Measurements from ENCODE around the gene RANBP3L.

Gene RANBP3L

GRCh38 chr5:36252722-36253365 lies 48.9 kb downstream of the RANBP3L start:
- Histone ChIP-seq H2AFZ (ENCODE audit: low read length) (no peak overlapping the region), H4K20me1 (ENCODE audit: insufficient read depth, low read length) (no peaks in the 10 kb centered on the region), H3K4me1 (ENCODE audit: low read length) (no peaks in the 10 kb centered on the region), H3K4me3 (ENCODE audit: low read length) (no peak overlapping the region), H3K36me3 (replicated peaks; ENCODE audit: insufficient read depth, low read length) (no peaks in the 10 kb centered on the region), H3K9me3 (replicated peaks; ENCODE audit: insufficient read depth, low read length) (no peaks in the 10 kb centered on the region), H3K4me2 (ENCODE audit: low read depth, low read length) (no peak overlapping the region), H3K27ac (ENCODE audit: low read length) (no peak overlapping the region), H3F3A (ENCODE audit: insufficient read depth, low read length) (no peaks in the 10 kb centered on the region), H3K27me3 (replicated peaks; ENCODE audit: insufficient read depth, low read length) (no peaks in the 10 kb centered on the region), H3K9me2 (replicated peaks; ENCODE audit: insufficient read depth, low read length) (no peaks in the 10 kb centered on the region), H3K79me2 (ENCODE audit: low read length) (no peaks in the 10 kb centered on the region), H3K9ac (ENCODE audit: low read length) (no peak overlapping the region)
- TF ChIP-seq EZH2phosphoT487 (IDR thresholded peaks at IDR 0.05; ENCODE audit: low read length) (no peak), CTCF (IDR thresholded peaks at IDR 0.05; ENCODE audit: low read length) (no peak), EZH2 (optimal IDR thresholded peaks at IDR 0.05; ENCODE audit: low read depth, low read length) (no peak)
- DNase-seq = no peak

GRCh38 chr5:36251218-36251617 lies 50.5 kb downstream of the RANBP3L start:
- Histone ChIP-seq H3K9me3 (replicated peaks; ENCODE audit: insufficient read depth, low read length) (no peaks in the 10 kb centered on the region), H3K4me2 (ENCODE audit: low read depth, low read length) (no peak overlapping the region), H3K27ac (ENCODE audit: low read length) (no peak overlapping the region), H3K4me1 (ENCODE audit: low read length) (no peaks in the 10 kb centered on the region), H3K9me2 (replicated peaks; ENCODE audit: insufficient read depth, low read length) (no peaks in the 10 kb centered on the region), H3K79me2 (ENCODE audit: low read length) (no peaks in the 10 kb centered on the region), H4K20me1 (ENCODE audit: insufficient read depth, low read length) (no peaks in the 10 kb centered on the region), H3K4me3 (ENCODE audit: low read length) (no peak overlapping the region), H3K36me3 (replicated peaks; ENCODE audit: insufficient read depth, low read length) (no peaks in the 10 kb centered on the region), H3K27me3 (replicated peaks; ENCODE audit: insufficient read depth, low read length) (no peaks in the 10 kb centered on the region), H3F3A (ENCODE audit: insufficient read depth, low read length) (no peaks in the 10 kb centered on the region), H3K9ac (ENCODE audit: low read length) (no peak overlapping the region), H2AFZ (ENCODE audit: low read length) (no peak overlapping the region)
- no peak for DNase-seq
- TF ChIP-seq EZH2phosphoT487 (IDR thresholded peaks at IDR 0.05; ENCODE audit: low read length) = no peak
- no peak for TF ChIP-seq CTCF (IDR thresholded peaks at IDR 0.05; ENCODE audit: low read length)
- TF ChIP-seq EZH2 (optimal IDR thresholded peaks at IDR 0.05; ENCODE audit: low read depth, low read length) = no peak

GRCh38 chr5:36250427-36250826 lies 51.3 kb downstream of the RANBP3L start:
- Histone ChIP-seq H3K27me3 (replicated peaks; ENCODE audit: insufficient read depth, low read length) (no peaks in the 10 kb centered on the region), H3F3A (ENCODE audit: insufficient read depth, low read length) (no peaks in the 10 kb centered on the region), H3K36me3 (replicated peaks; ENCODE audit: insufficient read depth, low read length) (no peaks in the 10 kb centered on the region), H3K79me2 (ENCODE audit: low read length) (no peaks in the 10 kb centered on the region), H3K4me2 (ENCODE audit: low read depth, low read length) (no peak overlapping the region), H3K4me1 (ENCODE audit: low read length) (no peaks in the 10 kb centered on the region), H3K9me2 (replicated peaks; ENCODE audit: insufficient read depth, low read length) (no peaks in the 10 kb centered on the region), H3K4me3 (ENCODE audit: low read length) (no peak overlapping the region), H4K20me1 (ENCODE audit: insufficient read depth, low read length) (no peaks in the 10 kb centered on the region), H3K9ac (ENCODE audit: low read length) (no peak overlapping the region), H3K9me3 (replicated peaks; ENCODE audit: insufficient read depth, low read length) (no peaks in the 10 kb centered on the region), H2AFZ (ENCODE audit: low read length) (no peak overlapping the region), H3K27ac (ENCODE audit: low read length) (no peak overlapping the region)
- DNase-seq = no peak
- TF ChIP-seq EZH2 (optimal IDR thresholded peaks at IDR 0.05; ENCODE audit: low read depth, low read length) (no peak), CTCF (IDR thresholded peaks at IDR 0.05; ENCODE audit: low read length) (no peak), EZH2phosphoT487 (IDR thresholded peaks at IDR 0.05; ENCODE audit: low read length) (no peak)
